Regular cardiac myocyte (primary cell): ENCODE results near the gene ABCC1. TPM values are rescaled to one million over a fixed set of nuclear protein-coding genes. Genes with fewer than 3 reads are reported as not detected.

Experiments
- total RNA-seq: library from RNA; depleted of rRNA; stranded (reverse); fragments of >200 nt; gene quantifications from 2 replicates; pipeline ENCODE4 v1.2.3, GENCODE V29; 2014

Gene ABCC1
- 20.5 and 22.6 TPM in 2 replicates for total RNA-seq

DNA sequence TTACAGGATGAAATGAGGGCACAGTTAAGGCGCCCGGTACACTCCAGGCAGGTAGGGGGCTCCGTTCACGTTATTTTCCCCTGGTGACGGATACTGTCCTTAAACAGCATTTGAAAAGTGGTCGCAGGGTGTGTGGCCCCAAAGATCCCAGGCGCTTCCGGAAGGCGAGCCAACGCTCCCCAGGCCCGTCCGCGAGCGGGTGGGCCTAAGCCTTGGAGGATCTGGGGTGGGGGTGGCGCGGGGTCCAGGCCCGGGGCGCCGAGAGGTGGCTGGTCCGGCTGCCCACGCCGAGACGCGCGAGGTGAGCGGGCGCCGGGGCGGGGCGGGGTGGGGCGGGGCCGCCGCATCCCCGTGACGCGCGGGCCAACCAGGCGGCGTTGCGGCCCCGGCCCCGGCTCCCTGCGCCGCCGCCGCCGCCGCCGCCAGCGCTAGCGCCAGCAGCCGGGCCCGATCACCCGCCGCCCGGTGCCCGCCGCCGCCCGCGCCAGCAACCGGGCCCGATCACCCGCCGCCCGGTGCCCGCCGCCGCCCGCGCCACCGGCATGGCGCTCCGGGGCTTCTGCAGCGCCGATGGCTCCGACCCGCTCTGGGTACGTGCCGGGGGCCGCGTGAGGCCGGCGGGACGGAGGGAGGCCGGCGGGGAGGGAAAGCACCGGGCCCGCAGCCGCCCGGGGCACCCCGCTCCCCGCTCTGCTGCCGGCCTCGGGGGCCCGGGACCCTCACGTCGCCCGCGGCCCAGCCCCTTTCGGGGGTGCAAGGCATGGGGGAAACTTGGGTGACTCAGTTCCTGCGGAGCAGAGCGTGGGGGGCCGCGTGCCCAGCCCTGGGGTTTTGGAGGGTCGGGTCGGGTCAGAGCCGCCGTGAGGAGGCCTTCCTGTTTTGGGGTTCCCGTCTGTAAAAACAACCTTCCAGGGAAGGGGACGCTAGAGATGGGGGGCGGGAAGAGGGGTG, at the start of gene ABCC1:
ABCC1 (plus strand) TSS at position 407 of the 951 bp plus-strand sequence; CDS start at position 543, 136 bp downstream.

Other genes starting within 250 kb of the ABCC1 start
- under 0.01 and 0.56 TPM in 2 replicates for gene MYH11, start 92.6 kb upstream of the ABCC1 start, total RNA-seq
- 44.9 and 53.3 TPM in 2 replicates for gene CEP20, start 61.0 kb upstream of the ABCC1 start, total RNA-seq